GM23248 (cell line): Measurements from ENCODE around the gene DNTTIP2. TPM values are rescaled to one million over a fixed set of nuclear protein-coding genes. Genes with fewer than 3 reads are reported as not detected.
"Not testable (repeated sequence)": the region's sequence is repeated elsewhere in the genome, so short reads cannot be mapped to it uniquely, and the experiment has no call there.

Source experiments
- DNase-seq: peaks from one replicate; pipeline ENCODE4 v3.0.0-alpha.2; 2015
- H2AFZ ChIP-seq: fragments of 200-600 bp; sonication (generic); 2 replicates; pipeline ENCODE4 v1.6.1; 2016; ENCODE audit warnings: antibody characterized with exemption
- H3F3A ChIP-seq: fragments of 200-600 bp; sonication (generic); 2 replicates; pipeline ENCODE4 v1.6.1; 2016; ENCODE audit warnings: mild to moderate bottlenecking, antibody characterized with exemption, mixed run types; ENCODE audit not compliant: insufficient read depth
- H3K27ac ChIP-seq: fragments of 200-600 bp; sonication (generic); 2 replicates; pipeline ENCODE4 v1.5.1; 2016; ENCODE audit warnings: mild to moderate bottlenecking
- H3K27me3 ChIP-seq: fragments of 200-600 bp; sonication (generic); replicated peaks from 2 replicates; pipeline ENCODE4 v1.6.1; 2016; ENCODE audit warnings: mild to moderate bottlenecking; ENCODE audit not compliant: insufficient read depth
- H3K36me3 ChIP-seq: fragments of 200-600 bp; sonication (generic); 2 replicates; pipeline ENCODE4 v1.6.1; 2016; ENCODE audit warnings: low read depth, mild to moderate bottlenecking
- H3K4me1 ChIP-seq: fragments of 200-600 bp; sonication (generic); 2 replicates; pipeline ENCODE4 v1.6.1; 2016; ENCODE audit warnings: mild to moderate bottlenecking; ENCODE audit not compliant: insufficient read depth
- H3K4me2 ChIP-seq: fragments of 200-600 bp; sonication (generic); one replicate; pipeline ENCODE4 v1.6.1; 2016; ENCODE audit warnings: mild to moderate bottlenecking; ENCODE audit not compliant: unreplicated experiment
- H3K4me3 ChIP-seq: fragments of 200-600 bp; sonication (generic); 2 replicates; pipeline ENCODE4 v1.5.1; 2016; ENCODE audit warnings: mild to moderate bottlenecking
- H3K79me2 ChIP-seq: fragments of 200-600 bp; sonication (generic); 2 replicates; pipeline ENCODE4 v1.6.1; 2016; ENCODE audit warnings: mild to moderate bottlenecking; ENCODE audit not compliant: insufficient read depth
- H3K9ac ChIP-seq: fragments of 200-600 bp; sonication (generic); 2 replicates; pipeline ENCODE4 v1.6.1; 2016; ENCODE audit warnings: mild to moderate bottlenecking
- H3K9me2 ChIP-seq: fragments of 200-600 bp; sonication (generic); 2 replicates; pipeline ENCODE4 v1.6.1; 2016; ENCODE audit warnings: mixed run types, mild to moderate bottlenecking, moderate library complexity; ENCODE audit not compliant: insufficient read depth
- H3K9me3 ChIP-seq: fragments of 200-600 bp; sonication (generic); one replicate; pipeline ENCODE4 v1.6.1; 2017; ENCODE audit warnings: low read depth
- H4K20me1 ChIP-seq: fragments of 200-600 bp; sonication (generic); 2 replicates; pipeline ENCODE4 v1.6.0; 2016; ENCODE audit not compliant: insufficient read depth
- EZH2 ChIP-seq: fragments of 200-600 bp; sonication (generic); IDR thresholded peaks from 2 replicates; pipeline ENCODE4 v1.6.1; 2018; ENCODE audit warnings: antibody characterized with exemption, mild to moderate bottlenecking; ENCODE audit not compliant: insufficient read depth, poor library complexity, severe bottlenecking
- EZH2phosphoT487 ChIP-seq: fragments of 200-600 bp; sonication (generic); IDR thresholded peaks from 2 replicates; pipeline ENCODE4 v1.6.1; 2018; ENCODE audit warnings: antibody characterized with exemption, moderate library complexity, mild to moderate bottlenecking, low read depth; ENCODE audit not compliant: insufficient read depth
- WGBS, 2 experiments: methylation state at CpG; one replicate each; pipeline ENCODE4 v1.1.6; 2015 to 2017; ENCODE audit warnings: low lambda C conversion rate in 2 of 2, low coverage in 1 of 2; ENCODE audit errors: missing lambda C conversion rate in 2 of 2; 5-methylcytosine and 5-hydroxymethylcytosine counted together
- in situ Hi-C: fragments of 300-500 bp; cut with MboI; formaldehyde crosslinking; loops from 2 replicates; pipeline ENCODE4 v1.15.0; 2020
- polyA plus RNA-seq: library from polyadenylated mRNA; unstranded; fragments of >200 nt; fragmentation: Nextera tagmentation; extraction: Ambion mirVana; gene quantifications from 2 replicates; pipeline ENCODE4 v1.2.1, GENCODE V29; 2016
- total RNA-seq: library from RNA; depleted of rRNA; stranded (reverse); fragments of >200 nt; shearing (Covaris generic); gene quantifications from 2 replicates; pipeline ENCODE4 v1.2.3, GENCODE V29; 2014

DNTTIP2 gene
- total and polyA plus RNA-seq, 2 experiments from 2014 or later: 31.1 to 62.1 TPM

DNA sequence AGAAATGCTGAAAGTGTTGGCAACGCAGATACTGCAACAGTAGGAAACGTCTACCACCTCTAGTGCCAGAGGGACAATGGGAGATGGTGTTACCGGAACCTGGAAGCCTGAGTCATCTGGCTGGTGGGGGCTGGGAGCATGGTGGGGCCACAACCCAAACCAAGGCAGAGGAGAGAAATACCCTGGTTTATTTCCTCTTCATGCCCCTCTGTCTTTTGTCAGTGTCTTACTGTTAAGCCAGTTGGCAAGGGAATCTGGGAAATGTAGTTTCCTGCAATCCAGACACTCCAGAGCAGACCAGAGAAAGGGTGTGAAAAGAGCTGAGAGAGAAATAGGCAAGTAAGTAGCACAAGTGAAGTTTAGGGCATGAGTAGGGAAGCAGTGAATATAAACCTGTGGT is 14.8 kb downstream of the DNTTIP2 start:
- in situ Hi-C loops: no loop called here
- Histone ChIP-seq H3K9ac (no peak overlapping the region), H3F3A (peaks cover 22% of the 10 kb centered on the region), H4K20me1 (no peaks in the 10 kb centered on the region), H3K9me3 (no peaks in the 10 kb centered on the region), H3K4me1 (no peaks in the 10 kb centered on the region), H3K27me3 (no peaks in the 10 kb centered on the region), H3K9me2 (no peaks in the 10 kb centered on the region), H3K36me3 (peaks cover 10% of the 10 kb centered on the region), H2AFZ (no peak overlapping the region), H3K27ac (no peak overlapping the region), H3K4me2 (no peak overlapping the region), H3K79me2 (no peaks in the 10 kb centered on the region), H3K4me3 (no peak overlapping the region)
- 52 to 70% methylated on average over 3 of the region's 3 CpGs for WGBS, 2 experiments
- TF ChIP-seq EZH2: no peak
- no peak for DNase-seq

DNA sequence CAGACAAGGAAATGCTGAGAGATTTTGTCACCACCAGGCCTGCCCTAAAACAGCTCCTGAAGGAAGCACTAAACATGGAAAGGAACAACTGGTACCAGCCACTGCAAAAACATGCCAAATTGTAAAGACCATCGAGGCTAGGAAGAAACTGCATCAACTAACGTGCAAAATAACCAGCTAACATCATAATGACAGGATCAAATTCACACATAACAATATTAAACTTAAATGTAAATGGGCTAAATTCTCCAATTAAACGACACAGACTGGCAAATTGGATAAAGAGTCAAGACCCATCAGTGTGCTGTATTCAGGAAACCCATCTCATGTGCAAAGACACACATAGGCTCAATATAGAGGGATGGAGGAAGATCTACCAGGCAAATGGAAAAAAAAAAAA is 21.4 kb downstream of the DNTTIP2 start:
- H3K9me2 ChIP-seq, H3K4me1 ChIP-seq, H3K36me3 ChIP-seq, H3K9ac ChIP-seq, DNase-seq, H3K4me3 ChIP-seq, H3K27me3 ChIP-seq, H3K9me3 ChIP-seq, H2AFZ ChIP-seq, H4K20me1 ChIP-seq, H3K4me2 ChIP-seq, H3K27ac ChIP-seq, H3F3A ChIP-seq, H3K79me2 ChIP-seq, in situ Hi-C loops: not testable (repeated sequence)
- WGBS, 2 experiments: 46 to 58% methylated on average over 3 of the region's 3 CpGs

DNA sequence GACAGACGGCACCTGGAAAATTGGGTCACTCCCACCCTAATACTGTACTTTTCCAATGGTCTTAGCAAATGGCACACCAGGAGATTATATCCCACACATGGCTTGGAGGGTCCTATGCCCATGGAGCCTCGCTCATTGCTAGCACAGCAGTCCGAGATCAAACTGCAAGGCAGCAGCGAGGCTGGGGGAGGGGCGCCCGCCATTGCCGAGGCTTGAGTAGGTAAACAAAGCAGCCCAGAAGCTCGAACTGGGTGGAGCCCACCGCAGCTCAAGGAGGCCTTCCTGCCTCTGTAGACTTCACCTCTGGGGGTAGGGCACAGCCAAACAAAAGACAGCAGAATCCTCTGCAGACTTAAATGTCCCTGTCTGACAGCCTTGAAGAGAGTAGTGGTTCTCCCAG is 23.0 kb downstream of the DNTTIP2 start:
- H3K27me3 ChIP-seq, H3K36me3 ChIP-seq, in situ Hi-C loops, H3K9me2 ChIP-seq, H3K4me3 ChIP-seq, H3K4me1 ChIP-seq, H3K9ac ChIP-seq, H3K9me3 ChIP-seq, H4K20me1 ChIP-seq, H3K4me2 ChIP-seq, H2AFZ ChIP-seq, H3F3A ChIP-seq, DNase-seq, H3K27ac ChIP-seq, H3K79me2 ChIP-seq: not testable (repeated sequence)
- WGBS, 2 experiments: 72 to 76% methylated on average over 9 of the region's 9 CpGs

DNA sequence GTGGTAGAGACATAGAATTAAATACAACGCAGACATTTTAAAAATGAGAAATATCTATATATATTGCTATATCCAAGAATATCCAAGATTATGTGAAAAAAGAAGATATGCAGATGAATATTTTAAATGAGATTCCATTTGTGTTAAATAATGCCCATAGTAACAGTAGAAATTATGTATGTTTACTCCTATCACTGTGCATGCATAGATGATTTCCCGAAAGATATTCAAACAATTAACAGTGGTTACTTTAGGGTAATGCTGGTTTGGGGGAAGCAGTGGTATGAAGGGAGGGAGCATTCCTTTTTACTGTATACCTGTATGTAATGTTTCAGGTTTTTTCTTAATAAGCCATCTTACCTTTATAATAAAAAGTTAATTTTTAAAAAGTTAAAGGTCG is 25.1 kb downstream of the DNTTIP2 start:
- Histone ChIP-seq H3K4me2 (no peak overlapping the region), H3F3A (no peaks in the 10 kb centered on the region), H3K27me3 (no peaks in the 10 kb centered on the region), H3K4me1 (no peaks in the 10 kb centered on the region), H4K20me1 (no peaks in the 10 kb centered on the region), H3K27ac (no peak overlapping the region), H3K36me3 (no peaks in the 10 kb centered on the region), H3K9ac (no peak overlapping the region), H3K9me3 (no peaks in the 10 kb centered on the region), H3K79me2 (no peaks in the 10 kb centered on the region), H3K9me2 (no peaks in the 10 kb centered on the region), H2AFZ (no peak overlapping the region), H3K4me3 (no peak overlapping the region)
- in situ Hi-C loops: no loop called here
- no peak for TF ChIP-seq EZH2phosphoT487
- TF ChIP-seq EZH2: no peak
- no peak for DNase-seq
- 89 to 94% methylated on average over 3 of the region's 3 CpGs for WGBS, 2 experiments

DNA sequence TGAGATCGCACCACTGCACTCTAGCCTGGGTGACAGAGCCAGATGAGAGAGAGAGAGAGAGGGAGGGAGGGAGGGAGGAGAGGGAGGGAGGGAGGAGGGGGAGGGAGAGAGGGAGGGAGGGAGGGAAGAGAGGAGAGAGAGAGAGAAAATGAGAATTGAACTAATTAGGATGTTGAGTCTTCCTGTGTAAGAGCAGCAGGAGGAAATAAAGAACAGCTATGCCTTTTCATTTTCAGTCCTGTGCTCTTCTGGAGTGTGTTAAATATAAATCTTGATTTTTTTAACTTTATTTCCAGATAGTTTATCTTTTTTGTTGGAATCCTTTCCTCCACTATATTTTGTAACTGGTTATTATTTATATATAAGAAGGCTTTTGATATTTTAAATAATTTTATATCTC is 27.1 kb downstream of the DNTTIP2 start:
- in situ Hi-C loops: no loop called here
- H3K9me3 ChIP-seq: no peaks in the 10 kb centered on the region
- 52 to 56% methylated on average over 1 of the region's 1 CpG for WGBS, 2 experiments
- peaks cover 8% of the 10 kb centered on the region; the same call in 1 of the 2 replicates for H3F3A ChIP-seq
- no peaks in the 10 kb centered on the region for H3K27me3 ChIP-seq
- H3K4me3 ChIP-seq: no peak overlapping the region
- no peaks in the 10 kb centered on the region for H3K36me3 ChIP-seq
- no peak overlapping the region for H3K9ac ChIP-seq
- no peak overlapping the region for H3K4me2 ChIP-seq
- no peak overlapping the region for H3K27ac ChIP-seq
- DNase-seq: no peak
- TF ChIP-seq EZH2phosphoT487 (no peak), EZH2 (no peak)
- peaks cover 7% of the 10 kb centered on the region; the same call in 1 of the 2 replicates for H3K4me1 ChIP-seq
- no peaks in the 10 kb centered on the region for H4K20me1 ChIP-seq
- H3K79me2 ChIP-seq: no peaks in the 10 kb centered on the region
- H3K9me2 ChIP-seq: no peaks in the 10 kb centered on the region
- H2AFZ ChIP-seq: no peak overlapping the region
